ENCODE measurements around the gene BCL2L2.

DNA sequence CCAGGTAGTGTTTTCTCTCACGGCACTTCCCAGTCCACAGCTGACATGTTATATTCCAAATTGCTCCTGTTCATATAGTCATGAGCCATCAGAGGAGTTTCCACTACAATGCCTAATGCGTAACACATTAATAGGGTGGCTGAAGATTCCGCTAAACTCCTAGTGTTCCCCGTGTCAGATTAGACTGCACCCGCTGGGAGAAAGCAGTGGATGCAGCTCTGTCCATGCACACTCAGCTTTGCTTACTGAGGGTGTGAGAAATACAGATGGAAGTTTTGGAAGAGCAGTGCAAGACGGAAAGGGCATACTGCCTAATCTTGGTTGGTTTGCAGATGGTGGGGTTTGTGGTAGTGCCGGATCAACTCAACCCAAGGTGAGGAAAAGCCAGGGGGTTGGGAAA lies 9.5 kb upstream of the BCL2L2 start:
- TF ChIP-seq, protein P1, sequence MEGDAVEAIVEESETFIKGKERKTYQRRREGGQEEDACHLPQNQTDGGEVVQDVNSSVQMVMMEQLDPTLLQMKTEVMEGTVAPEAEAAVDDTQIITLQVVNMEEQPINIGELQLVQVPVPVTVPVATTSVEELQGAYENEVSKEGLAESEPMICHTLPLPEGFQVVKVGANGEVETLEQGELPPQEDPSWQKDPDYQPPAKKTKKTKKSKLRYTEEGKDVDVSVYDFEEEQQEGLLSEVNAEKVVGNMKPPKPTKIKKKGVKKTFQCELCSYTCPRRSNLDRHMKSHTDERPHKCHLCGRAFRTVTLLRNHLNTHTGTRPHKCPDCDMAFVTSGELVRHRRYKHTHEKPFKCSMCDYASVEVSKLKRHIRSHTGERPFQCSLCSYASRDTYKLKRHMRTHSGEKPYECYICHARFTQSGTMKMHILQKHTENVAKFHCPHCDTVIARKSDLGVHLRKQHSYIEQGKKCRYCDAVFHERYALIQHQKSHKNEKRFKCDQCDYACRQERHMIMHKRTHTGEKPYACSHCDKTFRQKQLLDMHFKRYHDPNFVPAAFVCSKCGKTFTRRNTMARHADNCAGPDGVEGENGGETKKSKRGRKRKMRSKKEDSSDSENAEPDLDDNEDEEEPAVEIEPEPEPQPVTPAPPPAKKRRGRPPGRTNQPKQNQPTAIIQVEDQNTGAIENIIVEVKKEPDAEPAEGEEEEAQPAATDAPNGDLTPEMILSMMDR (IDR thresholded peaks at IDR 0.05; ENCODE audit: low read depth, low read length, missing input control): no peak
- TF ChIP-seq, protein P2, sequence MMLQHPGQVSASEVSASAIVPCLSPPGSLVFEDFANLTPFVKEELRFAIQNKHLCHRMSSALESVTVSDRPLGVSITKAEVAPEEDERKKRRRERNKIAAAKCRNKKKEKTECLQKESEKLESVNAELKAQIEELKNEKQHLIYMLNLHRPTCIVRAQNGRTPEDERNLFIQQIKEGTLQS (IDR thresholded peaks at IDR 0.05): no peak
- TF ChIP-seq RAD21 (IDR thresholded peaks at IDR 0.05) (no peak), SP1 (IDR thresholded peaks at IDR 0.05) (no peak)
- TF ChIP-seq, protein P3, sequence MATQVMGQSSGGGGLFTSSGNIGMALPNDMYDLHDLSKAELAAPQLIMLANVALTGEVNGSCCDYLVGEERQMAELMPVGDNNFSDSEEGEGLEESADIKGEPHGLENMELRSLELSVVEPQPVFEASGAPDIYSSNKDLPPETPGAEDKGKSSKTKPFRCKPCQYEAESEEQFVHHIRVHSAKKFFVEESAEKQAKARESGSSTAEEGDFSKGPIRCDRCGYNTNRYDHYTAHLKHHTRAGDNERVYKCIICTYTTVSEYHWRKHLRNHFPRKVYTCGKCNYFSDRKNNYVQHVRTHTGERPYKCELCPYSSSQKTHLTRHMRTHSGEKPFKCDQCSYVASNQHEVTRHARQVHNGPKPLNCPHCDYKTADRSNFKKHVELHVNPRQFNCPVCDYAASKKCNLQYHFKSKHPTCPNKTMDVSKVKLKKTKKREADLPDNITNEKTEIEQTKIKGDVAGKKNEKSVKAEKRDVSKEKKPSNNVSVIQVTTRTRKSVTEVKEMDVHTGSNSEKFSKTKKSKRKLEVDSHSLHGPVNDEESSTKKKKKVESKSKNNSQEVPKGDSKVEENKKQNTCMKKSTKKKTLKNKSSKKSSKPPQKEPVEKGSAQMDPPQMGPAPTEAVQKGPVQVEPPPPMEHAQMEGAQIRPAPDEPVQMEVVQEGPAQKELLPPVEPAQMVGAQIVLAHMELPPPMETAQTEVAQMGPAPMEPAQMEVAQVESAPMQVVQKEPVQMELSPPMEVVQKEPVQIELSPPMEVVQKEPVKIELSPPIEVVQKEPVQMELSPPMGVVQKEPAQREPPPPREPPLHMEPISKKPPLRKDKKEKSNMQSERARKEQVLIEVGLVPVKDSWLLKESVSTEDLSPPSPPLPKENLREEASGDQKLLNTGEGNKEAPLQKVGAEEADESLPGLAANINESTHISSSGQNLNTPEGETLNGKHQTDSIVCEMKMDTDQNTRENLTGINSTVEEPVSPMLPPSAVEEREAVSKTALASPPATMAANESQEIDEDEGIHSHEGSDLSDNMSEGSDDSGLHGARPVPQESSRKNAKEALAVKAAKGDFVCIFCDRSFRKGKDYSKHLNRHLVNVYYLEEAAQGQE (IDR thresholded peaks at IDR 0.05): no peak
- TF ChIP-seq, protein P4, sequence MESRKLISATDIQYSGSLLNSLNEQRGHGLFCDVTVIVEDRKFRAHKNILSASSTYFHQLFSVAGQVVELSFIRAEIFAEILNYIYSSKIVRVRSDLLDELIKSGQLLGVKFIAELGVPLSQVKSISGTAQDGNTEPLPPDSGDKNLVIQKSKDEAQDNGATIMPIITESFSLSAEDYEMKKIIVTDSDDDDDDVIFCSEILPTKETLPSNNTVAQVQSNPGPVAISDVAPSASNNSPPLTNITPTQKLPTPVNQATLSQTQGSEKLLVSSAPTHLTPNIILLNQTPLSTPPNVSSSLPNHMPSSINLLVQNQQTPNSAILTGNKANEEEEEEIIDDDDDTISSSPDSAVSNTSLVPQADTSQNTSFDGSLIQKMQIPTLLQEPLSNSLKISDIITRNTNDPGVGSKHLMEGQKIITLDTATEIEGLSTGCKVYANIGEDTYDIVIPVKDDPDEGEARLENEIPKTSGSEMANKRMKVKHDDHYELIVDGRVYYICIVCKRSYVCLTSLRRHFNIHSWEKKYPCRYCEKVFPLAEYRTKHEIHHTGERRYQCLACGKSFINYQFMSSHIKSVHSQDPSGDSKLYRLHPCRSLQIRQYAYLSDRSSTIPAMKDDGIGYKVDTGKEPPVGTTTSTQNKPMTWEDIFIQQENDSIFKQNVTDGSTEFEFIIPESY (IDR thresholded peaks at IDR 0.05): no peak
- TF ChIP-seq, protein P5, sequence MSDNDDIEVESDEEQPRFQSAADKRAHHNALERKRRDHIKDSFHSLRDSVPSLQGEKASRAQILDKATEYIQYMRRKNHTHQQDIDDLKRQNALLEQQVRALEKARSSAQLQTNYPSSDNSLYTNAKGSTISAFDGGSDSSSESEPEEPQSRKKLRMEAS (IDR thresholded peaks at IDR 0.05): no peak
